ENCODE measurements around the gene VCL. TPM values are rescaled to one million over a fixed set of nuclear protein-coding genes. Genes with fewer than 3 reads are reported as not detected.
"Not testable (repeated sequence)": the region's sequence is repeated elsewhere in the genome, so short reads cannot be mapped to it uniquely, and the experiment has no call there.

The VCL gene
- total RNA-seq, 4 donors from 2014 or later, result 99.2 to 120 (median 106) TPM

DNA sequence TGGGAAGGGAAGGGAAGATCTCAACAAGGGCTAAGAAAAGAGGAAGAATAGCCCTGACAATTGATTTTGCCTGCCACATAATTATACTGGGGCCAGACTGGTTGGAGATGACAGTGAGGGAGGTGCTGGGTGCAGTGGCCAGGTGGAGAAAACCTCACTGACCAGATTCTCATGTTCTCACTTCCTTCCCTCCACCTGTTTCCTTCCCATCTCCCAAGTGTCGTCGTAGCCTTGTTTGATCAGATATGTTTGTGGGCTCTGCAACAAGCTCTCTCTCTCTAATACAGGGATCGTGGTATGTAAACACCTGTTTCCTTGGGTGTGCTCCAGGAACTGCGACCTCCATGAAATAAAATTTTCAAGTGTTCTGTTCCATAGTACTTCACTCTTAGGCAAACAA, 60.2 kb downstream of the VCL start:
- WGBS, 2 donors, result 59 to 71% methylated on average over 4 of the region's 4 CpGs
- H3K27me3 ChIP-seq, result no peaks in the 10 kb centered on the region
- H3K36me3 ChIP-seq, result peaks cover 0 to 12% (median 0%) of the 10 kb centered on the region in 3 donors
- DNase-seq (ENCODE audit: low spot score in 2 of 2), result no peak
- peaks cover 0 to 47% (median 22%) of the 10 kb centered on the region in 4 donors for H3K4me1 ChIP-seq
- H3K27ac ChIP-seq, result peak overlapping the region in 1 of 4 donors; percentile 3
- no peak overlapping the region for H3K4me3 ChIP-seq
- peaks cover 0 to 2% (median 0%) of the 10 kb centered on the region in 4 donors for H3K9me3 ChIP-seq
- TF ChIP-seq EP300 (IDR thresholded peaks at IDR 0.05) (no peak), POLR2A (IDR thresholded peaks at IDR 0.05) (no peak)
- TF ChIP-seq, protein P1, sequence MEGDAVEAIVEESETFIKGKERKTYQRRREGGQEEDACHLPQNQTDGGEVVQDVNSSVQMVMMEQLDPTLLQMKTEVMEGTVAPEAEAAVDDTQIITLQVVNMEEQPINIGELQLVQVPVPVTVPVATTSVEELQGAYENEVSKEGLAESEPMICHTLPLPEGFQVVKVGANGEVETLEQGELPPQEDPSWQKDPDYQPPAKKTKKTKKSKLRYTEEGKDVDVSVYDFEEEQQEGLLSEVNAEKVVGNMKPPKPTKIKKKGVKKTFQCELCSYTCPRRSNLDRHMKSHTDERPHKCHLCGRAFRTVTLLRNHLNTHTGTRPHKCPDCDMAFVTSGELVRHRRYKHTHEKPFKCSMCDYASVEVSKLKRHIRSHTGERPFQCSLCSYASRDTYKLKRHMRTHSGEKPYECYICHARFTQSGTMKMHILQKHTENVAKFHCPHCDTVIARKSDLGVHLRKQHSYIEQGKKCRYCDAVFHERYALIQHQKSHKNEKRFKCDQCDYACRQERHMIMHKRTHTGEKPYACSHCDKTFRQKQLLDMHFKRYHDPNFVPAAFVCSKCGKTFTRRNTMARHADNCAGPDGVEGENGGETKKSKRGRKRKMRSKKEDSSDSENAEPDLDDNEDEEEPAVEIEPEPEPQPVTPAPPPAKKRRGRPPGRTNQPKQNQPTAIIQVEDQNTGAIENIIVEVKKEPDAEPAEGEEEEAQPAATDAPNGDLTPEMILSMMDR (IDR thresholded peaks at IDR 0.05), result no peak

DNA sequence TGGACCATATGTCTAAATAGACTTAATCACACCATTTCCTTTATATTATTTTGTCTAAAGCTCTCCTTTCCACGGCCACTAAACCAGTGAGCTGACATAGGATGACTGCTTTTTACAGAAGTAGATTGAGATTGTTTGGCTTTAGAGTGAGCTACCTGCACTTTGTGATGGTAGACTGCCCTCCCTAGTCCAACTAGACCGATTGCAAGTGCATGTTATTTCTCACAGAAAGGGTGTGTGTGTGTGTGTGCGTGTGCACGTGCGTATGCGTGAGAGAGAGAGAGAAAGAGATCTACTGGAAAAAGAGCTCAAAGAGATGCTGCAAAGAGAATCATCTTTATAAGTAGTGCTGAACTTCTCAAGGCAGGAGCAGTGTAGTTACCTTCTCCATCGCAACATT, 60.7 kb downstream of the VCL start:
- TF ChIP-seq POLR2A (IDR thresholded peaks at IDR 0.05) (no peak), EP300 (IDR thresholded peaks at IDR 0.05) (no peak)
- TF ChIP-seq, protein P1 (IDR thresholded peaks at IDR 0.05), result no peak
- 54 to 58% methylated on average over 7 of the region's 7 CpGs for WGBS, 2 donors
- Histone ChIP-seq H3K27ac (peak overlapping the region in 1 of 4 donors; percentile 3), H3K9me3 (peaks cover 0 to 6% (median 0%) of the 10 kb centered on the region in 4 donors), H3K27me3 (no peaks in the 10 kb centered on the region), H3K36me3 (peaks cover 0 to 18% (median 0%) of the 10 kb centered on the region in 3 donors), H3K4me3 (no peak overlapping the region), H3K4me1 (peaks cover 0 to 47% (median 22%) of the 10 kb centered on the region in 4 donors)
- DNase-seq (ENCODE audit: low spot score in 2 of 2), result no peak

DNA sequence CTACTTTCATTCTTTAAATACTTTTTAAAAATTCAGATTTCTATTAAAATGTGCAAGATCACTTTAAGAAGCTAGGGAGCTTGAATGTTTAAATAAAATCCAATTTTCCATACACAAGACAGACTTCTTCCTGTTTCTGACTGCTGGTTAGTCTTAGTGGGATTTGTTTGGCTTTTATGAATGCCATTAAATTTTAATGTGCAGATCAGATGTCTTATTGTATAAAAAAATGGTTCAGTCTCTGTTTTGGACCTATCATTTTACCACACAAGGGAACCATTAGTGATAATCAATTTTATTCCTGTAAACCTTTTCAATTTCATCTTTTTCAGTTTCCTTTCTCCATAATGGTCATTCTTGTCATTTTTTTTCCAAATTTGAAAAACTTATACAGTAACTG, 63.2 kb downstream of the VCL start:
- peaks cover 0 to 6% (median 0%) of the 10 kb centered on the region in 4 donors for H3K9me3 ChIP-seq
- H3K27ac ChIP-seq, result peak overlapping the region in 1 of 4 donors; percentile 20
- no peak for DNase-seq (ENCODE audit: low spot score in 2 of 2)
- no peak overlapping the region for H3K4me3 ChIP-seq
- peaks cover 0 to 35% (median 0%) of the 10 kb centered on the region in 3 donors for H3K36me3 ChIP-seq
- peaks cover 0 to 36% (median 18%) of the 10 kb centered on the region in 4 donors for H3K4me1 ChIP-seq
- TF ChIP-seq POLR2A (IDR thresholded peaks at IDR 0.05) (no peak), EP300 (IDR thresholded peaks at IDR 0.05) (no peak)
- TF ChIP-seq, protein P1 (IDR thresholded peaks at IDR 0.05), result no peak
- no peaks in the 10 kb centered on the region for H3K27me3 ChIP-seq

DNA sequence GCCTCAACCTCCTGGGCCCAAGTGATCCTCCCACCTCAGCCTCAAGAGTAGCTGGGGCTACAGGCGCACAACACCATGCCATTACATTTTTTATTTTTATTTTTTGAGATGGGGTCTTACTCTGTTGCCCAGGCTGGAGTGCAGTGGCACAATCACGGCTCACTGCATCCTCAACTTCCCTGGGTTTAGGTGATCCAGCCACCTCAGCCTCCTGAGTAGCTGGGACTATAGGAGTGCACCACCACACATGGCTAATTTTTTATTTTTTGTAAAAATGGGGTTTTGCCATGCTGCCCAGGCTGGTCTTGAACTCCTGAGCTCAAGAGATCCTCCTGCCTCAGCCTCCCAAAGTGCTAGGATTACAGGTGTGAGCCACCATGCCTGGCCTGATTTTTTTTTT, 64.1 kb downstream of the VCL start:
- H3K27me3 ChIP-seq; H3K27ac ChIP-seq; H3K9me3 ChIP-seq; DNase-seq (ENCODE audit: low spot score in 2 of 2); H3K4me3 ChIP-seq: not testable (repeated sequence)
- 97 to 100% methylated on average over 2 of the region's 2 CpGs for WGBS, 2 donors
- H3K36me3 ChIP-seq, result peaks cover 0 to 37% (median 0%) of the 10 kb centered on the region in 3 donors
- H3K4me1 ChIP-seq, result peaks cover 0 to 27% (median 10%) of the 10 kb centered on the region in 4 donors

DNA sequence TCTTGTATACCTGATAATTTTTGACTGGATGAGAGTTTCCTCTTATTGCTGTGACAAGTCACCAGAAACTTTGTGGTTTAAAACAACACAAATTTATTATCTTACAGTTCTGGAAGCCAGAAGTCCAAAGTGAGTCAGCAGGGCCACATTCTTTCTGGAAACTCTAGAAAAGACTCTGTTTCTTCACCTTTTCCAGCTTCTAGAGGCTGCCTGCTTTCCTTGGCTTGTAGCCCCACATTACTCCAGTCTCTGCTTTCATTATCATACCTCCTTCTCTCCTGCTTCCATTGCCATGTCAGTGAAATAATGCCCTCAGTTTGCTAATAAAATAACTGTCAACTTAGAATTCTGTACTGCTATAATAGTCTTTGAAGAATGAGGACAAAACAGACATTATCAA, 65.3 kb downstream of the VCL start:
- Histone ChIP-seq H3K27ac (no peak overlapping the region), H3K4me1 (peaks cover 0 to 25% (median 3%) of the 10 kb centered on the region in 4 donors), H3K27me3 (no peaks in the 10 kb centered on the region), H3K36me3 (peaks cover 0 to 37% (median 0%) of the 10 kb centered on the region in 3 donors), H3K4me3 (no peak overlapping the region), H3K9me3 (peaks cover 0 to 6% (median 0%) of the 10 kb centered on the region in 4 donors)
- DNase-seq (ENCODE audit: low spot score in 2 of 2), result no peak
- TF ChIP-seq EP300 (IDR thresholded peaks at IDR 0.05), result no peak
- TF ChIP-seq, protein P1 (IDR thresholded peaks at IDR 0.05), result no peak
- TF ChIP-seq POLR2A (IDR thresholded peaks at IDR 0.05), result no peak
